ENCODE data around the gene CTRL.

- TF ChIP-seq MAX (IDR thresholded peaks at IDR 0.05; ENCODE audit: low read depth) = no peak
- 0 out of 2 replicates have a peak, but pooled peaks have one; percentile 29 for TF ChIP-seq CTCF (IDR thresholded peaks at IDR 0.05)
- no peak for TF ChIP-seq USF2 (IDR thresholded peaks at IDR 0.05; ENCODE audit: borderline replicate concordance, low read depth, low read length)
- no peak for TF ChIP-seq REST (IDR thresholded peaks at IDR 0.05; ENCODE audit: low read depth, low read length)
- TF ChIP-seq NFIC (IDR thresholded peaks at IDR 0.05; ENCODE audit: borderline replicate concordance) = no peak
Measured at GRCh38 chr16:67931712-67932461, at the start of gene CTRL.

Data from SK-N-SH (cell line).